GM23248 (cell line): ENCODE data around the gene PXDC1.

Experiments
- EZH2 ChIP-seq: fragments of 200-600 bp; sonication (generic); IDR thresholded peaks from 2 replicates; pipeline ENCODE4 v1.6.1; 2018; ENCODE audit warnings: antibody characterized with exemption, mild to moderate bottlenecking; ENCODE audit not compliant: insufficient read depth, poor library complexity, severe bottlenecking
- EZH2phosphoT487 ChIP-seq: fragments of 200-600 bp; sonication (generic); IDR thresholded peaks from 2 replicates; pipeline ENCODE4 v1.6.1; 2018; ENCODE audit warnings: antibody characterized with exemption, moderate library complexity, mild to moderate bottlenecking, low read depth; ENCODE audit not compliant: insufficient read depth

DNA sequence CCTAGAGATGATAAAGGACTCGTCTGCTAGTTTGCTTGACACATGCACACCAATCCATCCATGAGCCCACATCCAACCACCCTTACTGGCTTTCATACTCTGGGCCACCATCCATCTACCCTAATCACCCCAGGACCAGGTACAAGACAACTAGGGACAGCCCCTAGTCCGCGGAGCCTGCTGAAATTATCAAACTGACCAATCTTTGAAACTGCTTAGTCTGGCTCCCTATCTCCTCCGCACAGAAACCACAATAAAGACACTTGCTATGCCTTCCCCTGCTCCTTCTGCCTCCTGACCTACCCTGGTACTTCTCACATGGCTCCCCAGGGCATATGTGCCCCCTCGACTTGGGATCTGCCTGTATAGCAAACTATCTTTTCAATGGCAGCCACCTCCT, 33.1 kb downstream of the PXDC1 start:
- TF ChIP-seq EZH2 (no peak), EZH2phosphoT487 (no peak)
